ENCODE measurements around the gene GLI1.
"Not testable (repeated sequence)": the region's sequence is repeated elsewhere in the genome, so short reads cannot be mapped to it uniquely, and the experiment has no call there.

Gene GLI1

DNA sequence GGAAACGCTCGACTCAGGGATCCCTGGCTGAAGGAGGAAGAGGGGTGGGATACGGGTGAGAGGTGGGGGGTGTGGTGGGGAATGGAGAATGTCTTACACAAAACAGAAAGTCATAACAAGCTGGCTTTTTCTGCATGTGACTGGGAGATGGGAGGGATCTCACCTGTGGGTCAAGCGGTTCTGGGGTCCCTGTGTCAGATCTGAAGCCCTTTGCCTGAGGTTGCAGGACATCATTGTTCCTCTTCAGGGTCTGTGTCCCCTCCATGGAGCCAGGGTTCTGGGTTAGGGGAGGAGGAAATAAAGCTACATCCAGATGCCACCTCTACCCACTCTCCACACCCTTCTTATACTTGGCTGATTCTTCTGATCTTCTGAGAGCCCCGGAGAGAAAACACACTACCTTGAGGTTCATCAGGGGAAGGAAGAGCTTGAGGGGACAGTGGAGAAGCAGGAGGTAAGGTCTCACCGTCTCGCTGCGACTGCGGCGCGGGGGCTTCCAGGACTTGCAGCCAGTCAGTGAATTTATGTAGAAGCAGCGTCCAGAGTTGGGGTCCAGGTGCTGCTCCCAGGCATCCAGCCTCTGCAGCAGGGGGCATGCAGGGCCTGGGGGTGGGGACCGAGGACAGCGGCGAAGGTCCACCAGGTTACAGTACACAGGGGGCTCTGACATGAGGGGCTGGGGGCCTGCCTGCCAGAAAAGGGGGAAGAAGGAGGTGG lies 17.6 kb downstream of the GLI1 start:
- no peak for DNase-seq

DNA sequence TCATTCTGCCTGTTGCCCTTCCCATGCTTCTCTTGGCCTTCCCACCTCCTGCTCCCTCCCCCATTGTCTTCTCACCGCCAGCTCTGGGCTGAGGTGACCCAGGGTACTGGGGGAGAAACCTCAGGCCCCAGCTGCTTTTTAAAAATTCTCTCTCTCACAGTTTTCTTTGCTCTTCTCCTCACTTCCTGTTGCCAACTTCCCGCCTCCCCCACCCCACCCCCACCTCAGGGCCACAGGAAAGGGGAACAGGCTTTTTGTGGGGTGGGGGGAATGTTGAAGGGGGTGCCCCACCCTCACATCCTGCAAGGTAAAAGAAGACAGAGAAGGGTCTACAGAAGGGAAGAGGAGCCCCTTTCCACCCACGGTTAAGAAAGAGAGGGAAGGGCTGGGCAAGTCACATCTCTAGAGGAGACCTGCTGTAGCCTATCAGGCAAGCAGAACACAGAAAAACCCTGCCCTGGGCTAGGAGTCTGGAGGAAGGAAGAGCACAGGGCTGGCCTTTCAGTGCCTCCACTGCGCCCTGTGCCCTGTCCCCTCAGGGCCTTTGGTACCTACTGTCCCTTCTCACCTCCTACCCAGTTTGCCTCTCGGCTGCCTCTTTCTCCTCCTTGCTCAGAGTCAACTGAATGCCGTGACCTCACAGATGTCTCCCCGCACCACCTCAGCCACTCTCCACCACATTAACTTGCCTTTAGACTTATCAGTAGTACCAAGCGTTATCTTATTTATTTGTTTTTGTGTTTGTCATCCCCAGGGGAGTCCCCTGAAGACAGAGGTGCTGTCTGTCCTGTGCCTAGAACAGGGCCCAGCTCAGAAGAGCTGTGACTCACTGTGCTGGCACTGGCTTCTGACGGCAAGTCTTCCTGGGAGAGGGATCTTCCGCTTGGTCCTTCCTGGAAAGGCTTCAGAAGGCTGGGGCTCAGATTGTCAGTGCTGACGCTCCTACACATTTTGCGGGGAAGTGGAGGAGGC lies 18.4 kb downstream of the GLI1 start:
- no peak for DNase-seq

DNA sequence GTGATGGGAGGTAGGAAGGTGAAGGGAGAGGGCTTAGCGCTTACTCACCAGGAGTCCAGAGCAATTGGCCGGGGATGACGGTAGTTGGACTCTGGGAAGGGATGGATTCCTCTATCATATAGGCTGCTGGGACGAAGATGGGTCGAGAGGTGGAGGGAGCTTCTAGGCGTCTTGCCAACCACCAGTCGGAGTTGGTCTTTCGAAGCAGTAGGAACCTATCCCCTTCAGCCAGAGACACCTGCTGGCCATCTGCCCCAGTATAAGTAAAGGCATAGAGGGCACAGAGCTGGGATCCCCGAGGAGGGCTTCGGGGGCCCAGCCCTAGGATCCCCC lies 19.4 kb downstream of the GLI1 start:
- no peak for DNase-seq

DNA sequence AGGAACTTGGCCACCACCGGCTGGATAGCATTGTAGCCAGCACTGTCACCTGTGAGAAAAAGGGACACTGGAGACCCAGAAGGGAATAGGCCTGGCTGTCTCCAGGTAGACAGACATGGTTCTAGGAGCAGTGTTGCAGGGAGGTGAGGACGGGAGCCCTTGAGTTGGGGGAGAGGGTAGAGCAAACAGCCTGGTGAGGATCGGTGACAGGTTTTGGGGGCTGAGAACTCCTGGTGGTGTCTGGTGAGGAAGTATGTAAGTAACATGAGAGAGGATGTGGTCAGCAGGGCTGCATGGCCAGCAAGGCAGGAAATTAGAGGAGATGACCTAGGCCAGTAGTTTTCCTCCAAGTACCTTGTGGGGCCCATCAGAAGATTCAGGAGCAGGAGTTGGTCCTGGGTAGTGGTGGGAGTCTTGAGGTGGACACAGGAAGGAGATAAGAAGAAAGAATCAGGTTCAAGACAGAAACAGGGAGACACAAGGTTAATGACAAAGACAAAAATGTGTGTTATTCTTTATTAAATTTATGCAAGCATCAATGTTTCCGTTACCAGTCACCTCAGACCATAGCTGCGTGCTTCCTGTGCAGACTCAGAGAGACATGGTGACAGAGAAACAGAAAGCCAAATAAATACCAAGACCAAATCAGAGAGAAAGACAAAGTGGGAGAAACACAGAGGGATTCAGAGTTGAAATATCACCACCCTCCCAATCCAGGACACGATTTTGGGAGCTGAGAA lies 20.0 kb downstream of the GLI1 start, which contains the start of gene ARHGAP9:
ARHGAP9 (minus strand) TSS at position 491 of the 740 bp plus-strand sequence; CDS start at position 31, 460 bp downstream.
- DNase-seq: no peak

DNA sequence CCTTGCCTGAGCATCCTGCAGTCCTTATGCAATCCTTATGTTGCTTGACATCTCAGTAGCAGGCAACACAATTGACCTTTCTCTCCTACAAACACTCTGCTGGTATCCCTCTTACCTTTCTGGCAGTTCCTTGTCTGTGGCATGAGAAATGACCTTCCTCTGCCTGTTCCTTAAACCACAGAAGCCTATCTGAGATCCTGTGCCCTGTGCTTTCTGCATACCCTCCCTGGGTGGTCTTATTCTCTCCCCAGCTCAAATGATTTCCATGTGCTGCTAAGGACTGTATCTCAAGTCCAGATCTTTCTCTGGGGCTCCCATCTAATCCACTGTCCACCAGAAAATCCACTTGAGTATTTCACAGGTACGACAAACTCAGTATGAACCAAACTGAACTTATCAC lies 22.1 kb downstream of the GLI1 start:
- DNase-seq: no peak

DNA sequence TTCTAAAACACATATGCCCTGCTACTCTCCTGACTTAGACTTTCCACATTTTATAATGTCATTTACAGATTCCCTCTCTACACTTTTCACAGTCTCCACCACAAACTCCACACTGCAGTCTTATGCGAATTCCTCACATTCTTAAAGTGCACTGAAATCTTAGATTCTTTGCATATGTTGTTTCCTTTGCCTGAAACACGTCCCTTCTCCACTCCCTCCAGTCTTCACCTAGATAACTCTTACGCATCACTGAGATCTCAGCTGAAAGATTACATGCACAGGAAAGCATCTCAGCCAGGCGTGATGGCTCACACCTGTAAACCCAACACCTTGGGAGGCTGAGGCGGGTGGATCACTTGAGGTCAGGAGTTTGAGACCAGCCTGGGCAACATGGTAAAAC lies 23.9 kb downstream of the GLI1 start:
- DNase-seq: no peak

DNA sequence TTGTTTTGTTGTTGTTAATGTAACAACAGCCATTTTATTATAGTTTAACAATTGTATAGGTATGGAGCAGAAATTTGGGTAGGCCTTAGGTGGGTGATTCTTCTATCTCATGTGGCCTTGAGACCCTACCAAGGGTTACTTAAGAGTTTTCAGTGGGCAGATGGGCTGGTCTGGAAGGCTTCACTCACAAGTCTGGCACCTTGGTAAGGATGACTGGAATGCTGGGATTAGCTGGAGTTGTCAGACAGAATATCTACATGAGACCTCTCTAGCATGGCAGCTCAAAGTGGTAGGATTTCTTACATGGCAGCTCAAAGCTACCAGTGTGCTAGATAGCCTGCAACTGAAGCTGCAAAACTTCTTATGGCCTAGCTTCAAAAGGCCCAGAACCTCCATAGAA lies 26.1 kb downstream of the GLI1 start:
- DNase-seq: no peak

DNA sequence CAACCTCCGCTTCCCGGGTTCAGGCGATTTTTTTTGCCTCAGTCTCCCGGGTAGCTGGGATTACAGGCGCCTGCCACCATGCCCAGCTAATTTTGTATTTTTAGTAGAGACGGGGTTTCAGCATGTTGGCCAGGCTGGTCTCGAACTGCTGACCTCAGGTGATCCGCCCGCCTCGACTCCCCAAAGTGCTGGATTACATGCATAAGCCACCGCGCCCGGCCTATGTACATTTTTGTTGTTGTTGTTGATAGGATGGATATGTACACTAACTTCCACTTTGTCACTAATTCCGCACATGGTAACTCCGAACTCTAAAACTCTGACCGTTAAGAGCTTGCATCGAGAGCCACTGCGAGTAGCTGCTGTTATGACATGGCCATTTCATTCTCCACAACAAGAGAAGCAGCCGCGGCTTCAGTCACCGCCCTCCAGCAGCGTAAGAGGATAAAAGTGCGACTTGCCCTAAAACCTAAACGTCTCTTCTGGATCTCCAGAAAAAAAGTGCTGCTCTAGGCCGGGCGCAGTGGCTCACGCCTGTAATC lies 27.5 kb downstream of the GLI1 start:
- no peak for DNase-seq

DNA sequence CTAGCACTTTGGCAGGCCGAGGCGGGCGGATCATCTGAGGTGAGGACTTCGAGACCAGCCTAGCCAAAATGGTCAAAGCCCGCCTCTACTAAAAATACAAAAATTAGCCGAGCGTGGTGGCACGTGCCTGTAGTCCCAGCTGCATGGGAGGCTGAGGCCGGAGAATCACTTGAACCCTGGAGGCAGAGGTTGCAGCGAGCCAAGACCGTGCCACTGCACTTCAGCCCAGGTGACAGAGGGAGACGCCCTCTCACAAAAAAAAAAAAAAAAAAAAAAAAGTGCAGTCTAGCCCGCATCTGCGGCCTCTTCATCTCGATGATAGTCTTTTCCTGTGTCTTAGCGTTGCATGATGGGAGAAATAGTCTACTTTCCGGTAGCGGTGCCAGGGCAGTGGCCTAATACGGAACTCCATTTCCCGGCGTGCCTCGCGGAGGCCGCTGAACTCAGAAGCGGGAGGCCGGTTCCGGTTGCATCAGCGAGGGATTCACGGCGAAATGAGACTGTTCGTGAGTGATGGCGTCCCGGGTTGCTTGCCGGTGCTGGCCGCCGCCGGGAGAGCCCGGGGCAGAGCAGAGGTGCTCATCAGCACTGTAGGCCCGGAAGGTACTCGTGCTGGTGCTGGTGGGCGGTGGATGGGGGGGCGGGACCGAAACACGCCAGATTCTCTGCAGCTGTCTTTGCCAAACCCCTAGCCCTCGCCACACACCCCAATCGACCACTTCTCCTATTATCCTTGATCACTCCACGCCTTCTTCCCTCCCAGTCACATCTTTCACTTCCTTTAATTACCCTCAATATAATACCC lies 28.2 kb downstream of the GLI1 start, which contains the start of gene MARS1:
MARS1 (plus strand) TSS at position 472 of the 805 bp plus-strand sequence; CDS start at position 495, 23 bp downstream.
- peak; percentile 97 for DNase-seq

DNA sequence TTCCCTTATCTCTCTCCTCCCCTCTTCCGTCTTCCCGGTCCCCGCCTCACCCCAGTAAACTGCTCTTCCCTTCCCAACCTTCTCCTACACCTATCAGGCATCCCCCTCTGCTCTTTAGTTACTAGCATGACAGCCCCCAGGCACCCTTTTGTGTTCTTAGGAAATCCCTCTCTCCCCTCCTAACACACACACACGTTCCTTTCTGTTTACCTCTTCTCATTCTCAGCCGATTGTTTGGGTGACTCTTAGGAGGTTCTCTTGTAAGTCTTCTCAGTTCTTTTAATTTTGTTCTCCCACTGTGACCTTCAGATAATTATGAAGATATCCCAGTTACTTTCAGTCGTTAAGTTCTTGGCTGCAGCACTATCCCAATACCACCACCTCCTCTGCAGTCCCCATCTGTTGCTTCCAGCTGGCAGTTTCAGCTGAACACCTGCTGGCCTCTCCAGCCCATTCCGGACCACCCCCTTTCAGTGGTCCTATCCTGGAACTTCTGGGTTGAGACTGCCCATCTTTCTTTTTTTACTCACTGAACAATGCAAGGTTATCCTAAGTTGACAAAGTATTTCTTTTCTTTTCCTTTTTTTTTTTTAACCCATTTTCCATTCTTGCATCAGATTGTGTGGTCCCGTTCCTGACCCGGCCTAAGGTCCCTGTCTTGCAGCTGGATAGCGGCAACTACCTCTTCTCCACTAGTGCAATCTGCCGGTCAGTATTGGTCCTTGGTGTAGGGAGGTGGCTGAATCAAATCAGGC lies 29.0 kb downstream of the GLI1 start:
- no peak for DNase-seq

DNA sequence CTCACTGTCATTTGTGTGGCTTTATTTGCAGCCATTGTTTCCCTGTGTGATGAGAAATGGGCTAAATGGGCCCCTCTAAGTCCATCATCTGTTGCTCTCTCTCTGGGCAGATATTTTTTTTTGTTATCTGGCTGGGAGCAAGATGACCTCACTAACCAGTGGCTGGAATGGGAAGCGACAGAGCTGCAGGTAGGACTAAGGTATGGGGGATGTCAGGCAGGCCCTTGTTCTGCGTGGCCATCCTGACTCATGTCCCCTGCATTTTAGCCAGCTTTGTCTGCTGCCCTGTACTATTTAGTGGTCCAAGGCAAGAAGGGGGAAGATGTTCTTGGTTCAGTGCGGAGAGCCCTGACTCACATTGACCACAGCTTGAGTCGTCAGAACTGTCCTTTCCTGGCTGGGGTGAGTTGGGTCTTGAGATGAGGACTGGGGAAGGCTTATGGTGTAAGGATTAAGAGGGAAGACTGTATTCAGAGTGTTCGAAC lies 29.6 kb downstream of the GLI1 start:
- no peak for DNase-seq

DNA sequence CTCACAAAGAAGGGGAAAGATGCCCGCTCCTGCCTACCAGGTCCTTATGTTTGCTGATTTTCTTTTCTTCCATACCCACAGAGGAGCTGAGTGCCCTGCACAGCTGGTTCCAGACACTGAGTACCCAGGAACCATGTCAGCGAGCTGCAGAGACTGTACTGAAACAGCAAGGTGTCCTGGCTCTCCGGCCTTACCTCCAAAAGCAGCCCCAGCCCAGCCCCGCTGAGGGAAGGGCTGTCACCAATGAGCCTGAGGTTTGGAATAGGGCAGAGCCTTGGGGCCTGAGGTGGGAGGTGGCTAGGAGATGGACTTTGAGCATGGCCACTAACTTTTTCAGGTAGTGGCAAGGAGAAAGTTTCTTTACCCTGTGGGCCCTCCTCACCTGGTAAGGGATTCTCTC lies 30.5 kb downstream of the GLI1 start:
- DNase-seq: no peak

DNA sequence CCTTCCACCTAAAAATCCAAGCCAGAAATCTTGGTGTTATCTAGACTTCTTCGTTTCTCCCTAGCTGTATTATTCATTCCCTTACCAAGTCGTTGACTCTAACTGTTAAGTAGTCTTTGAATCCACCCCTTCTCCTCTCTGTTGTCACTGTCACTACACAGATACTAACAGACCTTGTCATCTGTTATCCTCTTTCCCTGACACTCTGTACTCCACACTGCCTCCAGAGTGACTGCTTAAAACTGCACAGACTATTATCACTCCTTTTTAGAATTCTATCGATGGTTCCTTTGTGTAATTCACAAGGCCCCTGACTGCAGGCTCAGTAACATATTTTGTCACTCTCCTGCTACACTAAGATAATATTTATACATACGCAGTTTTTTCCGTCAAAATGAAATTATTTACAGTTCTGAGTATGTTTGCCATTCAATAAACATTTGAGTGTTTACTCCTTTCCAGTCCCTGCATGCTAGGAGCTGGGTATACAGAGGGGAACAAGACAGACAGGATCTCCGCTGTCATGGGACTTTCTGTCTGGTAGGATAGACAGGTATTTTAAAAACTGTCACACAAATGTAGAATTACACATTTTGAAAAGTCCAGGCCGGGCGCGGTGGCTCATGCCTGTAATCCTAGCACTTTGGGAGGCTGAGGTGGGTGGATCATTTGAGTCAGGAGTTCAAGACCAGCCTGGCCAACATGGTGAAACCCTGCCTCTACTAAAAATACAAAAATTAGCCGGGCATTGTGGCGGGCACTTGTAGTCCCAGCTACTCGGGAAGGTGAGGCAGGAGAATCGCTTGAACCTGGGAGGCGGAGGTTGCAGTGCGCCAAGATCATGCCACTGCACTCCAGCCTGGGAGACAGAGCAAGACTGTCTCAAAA lies 32.1 kb downstream of the GLI1 start:
- DNase-seq: no peak

DNA sequence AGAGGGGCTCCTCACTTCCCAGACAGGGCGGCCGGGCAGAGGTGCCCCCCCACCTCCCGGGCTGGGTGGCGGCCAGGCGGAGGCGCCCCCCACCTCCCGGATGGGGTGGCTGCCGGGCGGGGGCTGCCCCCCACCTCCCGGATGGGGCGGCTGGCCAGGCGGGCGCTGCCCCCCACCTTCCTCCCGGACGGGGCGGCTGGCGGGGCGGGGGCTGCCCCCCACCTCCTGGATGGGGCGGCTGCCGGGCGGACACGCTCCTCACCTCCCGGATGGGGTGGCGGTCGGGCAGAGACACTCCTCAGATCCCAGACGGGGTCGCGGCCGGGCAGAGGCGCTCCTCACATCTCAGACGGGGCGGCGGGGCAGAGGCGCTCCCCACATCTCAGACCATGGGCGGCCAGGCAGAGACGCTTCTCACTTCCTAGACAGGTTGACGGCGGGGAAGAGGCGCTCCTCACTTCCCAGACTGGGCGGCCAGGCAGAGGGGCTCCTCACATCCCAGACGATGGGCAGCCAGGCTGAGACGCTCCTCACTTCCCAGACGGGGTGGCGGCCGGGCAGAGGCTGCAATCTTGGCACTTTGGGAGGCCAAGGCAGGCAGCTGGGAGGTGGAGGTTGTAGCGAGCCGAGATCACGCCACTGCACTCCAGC lies 35.6 kb downstream of the GLI1 start:
- DNase-seq: not testable (repeated sequence)

DNA sequence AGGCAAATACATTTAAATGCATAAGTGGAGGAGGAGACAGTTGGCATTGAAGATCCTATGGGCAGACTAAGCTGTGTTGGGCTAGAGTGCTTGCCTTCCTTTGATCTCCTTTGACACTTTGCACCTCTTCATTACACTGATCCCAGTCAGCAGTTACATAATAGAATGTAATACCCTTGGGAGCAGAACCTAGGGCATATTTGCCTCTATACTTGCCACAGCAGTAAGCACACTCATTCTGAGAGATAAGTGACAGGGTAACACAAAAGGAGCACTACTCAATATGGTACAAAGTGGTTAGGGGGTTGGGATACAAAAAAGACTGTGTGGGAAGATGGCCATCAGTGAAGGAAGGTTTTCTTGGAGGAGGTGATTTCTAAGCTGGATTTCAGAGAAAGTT lies 37.2 kb downstream of the GLI1 start:
- no peak for DNase-seq

DNA sequence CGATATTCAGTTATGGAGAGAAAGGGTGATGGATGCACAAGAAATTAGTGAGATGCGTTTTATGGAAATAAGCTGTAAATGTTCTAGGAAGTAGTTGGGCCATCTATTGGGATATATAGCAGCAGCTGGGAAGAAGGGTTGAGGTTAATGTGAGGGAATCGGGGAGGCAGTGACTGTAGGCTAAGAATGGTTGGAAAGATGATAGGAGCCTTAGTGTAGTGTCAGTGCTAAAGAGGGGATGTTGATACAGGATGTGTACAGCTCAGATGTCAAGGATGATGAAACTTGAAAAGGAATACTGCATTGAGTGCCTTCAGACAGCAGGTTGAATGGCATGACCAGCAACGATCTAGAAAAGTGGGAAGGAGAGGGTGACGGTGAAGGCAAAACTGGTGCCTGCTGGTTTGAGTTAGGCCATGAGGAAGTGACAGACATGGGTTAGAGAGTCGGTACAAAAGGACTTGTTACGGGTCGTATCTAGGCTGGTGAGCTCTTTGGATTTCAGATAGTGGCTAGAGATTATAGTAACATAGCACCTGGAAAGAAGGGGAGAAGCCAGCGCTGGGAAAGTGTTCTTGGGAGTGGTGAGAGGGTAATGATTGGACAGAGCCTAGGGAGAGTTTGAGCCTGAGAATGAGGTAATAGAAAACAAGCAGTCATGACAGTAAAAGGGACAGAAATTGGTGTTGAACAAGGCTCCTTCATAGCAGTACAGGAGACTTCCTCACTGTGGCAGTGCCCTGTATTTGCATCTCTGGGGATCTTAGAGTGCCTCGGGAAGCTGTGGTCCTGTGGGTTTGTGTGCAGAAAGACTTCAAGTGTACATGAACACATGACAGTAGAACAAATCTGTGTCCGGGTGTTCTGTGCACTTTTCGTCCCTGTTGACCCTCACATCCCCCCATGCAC lies 37.9 kb downstream of the GLI1 start:
- DNase-seq: no peak

DNA sequence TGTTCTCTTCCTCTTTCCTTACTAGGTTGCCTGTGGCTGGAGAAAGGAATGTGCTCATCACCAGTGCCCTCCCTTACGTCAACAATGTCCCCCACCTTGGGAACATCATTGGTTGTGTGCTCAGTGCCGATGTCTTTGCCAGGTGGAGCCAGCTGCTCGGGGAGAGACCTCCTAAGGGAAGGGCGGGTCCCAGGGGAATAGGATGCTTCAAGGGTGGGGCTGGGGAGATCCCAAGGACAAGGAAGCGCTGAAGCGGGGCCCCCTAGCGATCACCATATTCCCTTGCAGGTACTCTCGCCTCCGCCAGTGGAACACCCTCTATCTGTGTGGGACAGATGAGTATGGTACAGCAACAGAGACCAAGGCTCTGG lies 38.5 kb downstream of the GLI1 start:
- peak; percentile 25 for DNase-seq

DNA sequence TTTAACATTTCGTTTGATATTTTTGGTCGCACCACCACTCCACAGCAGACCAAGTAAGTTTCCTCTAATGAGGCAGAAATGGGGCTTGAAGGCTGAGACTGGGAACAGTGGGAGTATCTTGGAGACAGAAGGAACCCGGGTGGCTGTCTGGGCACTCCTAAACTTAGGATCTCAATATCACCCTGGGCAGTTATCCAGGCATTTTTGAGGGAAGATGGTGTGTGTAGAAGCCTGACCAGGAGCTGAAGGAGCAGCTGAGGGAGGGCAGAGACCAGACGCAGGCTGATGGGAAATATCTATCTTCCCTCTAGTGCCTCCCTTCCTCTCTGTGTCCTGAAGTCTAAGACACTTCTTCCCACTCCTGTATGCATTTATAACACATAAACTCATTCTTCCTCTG lies 39.0 kb downstream of the GLI1 start:
- DNase-seq: no peak

Data from right hindlimb (tissue), 1 donor.